Measurements from ENCODE around the gene TLL2. TPM values are rescaled to one million over a fixed set of nuclear protein-coding genes. Genes with fewer than 3 reads are reported as not detected.

TLL2 gene
- total RNA-seq, 3 donors from 2014 or later: not detected

DNA sequence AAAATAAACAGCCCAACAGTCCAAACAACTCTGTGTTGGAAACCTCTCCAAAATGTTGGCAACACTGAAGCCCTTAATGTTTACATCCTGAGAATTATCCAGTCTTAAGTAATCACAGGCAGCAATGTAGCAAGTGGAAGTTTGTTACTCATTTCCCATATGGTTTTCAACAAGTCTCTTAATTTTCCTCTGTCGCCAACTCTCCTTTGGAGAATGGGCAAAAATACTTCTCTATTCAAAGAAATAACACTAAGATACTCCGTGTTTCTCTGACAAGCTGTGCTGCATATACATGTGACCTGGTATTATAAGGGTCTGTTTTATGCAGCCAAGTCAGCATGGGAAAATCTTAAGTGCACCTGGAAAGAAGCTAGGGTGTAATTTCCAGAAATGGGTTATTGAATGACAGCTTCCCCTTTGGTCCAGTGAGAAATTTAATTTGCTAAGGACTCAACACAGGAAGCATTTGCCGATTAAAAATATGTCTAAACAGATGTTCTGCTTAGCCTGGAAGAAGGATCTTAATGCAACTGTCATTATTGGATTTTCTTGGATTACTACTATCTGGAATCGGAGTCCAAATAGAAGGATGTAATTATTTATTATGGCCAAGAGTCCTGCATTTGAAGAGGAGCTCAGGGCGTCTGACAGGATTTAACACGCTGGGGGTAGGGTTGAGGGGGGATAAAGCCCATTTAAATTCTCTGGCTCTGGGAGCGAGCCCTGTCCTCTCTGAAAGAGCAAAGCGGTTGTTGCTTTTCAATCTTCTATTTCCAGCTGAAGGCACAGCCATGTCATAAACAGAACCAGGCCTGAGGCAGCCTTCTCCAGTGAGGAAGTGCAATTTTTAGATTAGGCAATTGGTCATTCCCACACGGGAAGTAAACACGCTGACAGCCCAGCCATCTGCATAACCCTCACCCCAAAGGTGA is 73.1 kb downstream of the TLL2 start:
- DNase-seq (no peak), ATAC-seq (no peak)
- H3K9me3 Mint-ChIP-seq: no peaks in the 10 kb centered on the region
- no peaks in the 10 kb centered on the region for H3K4me1 Mint-ChIP-seq (ENCODE audit: low read depth)
- peaks cover 19% of the 10 kb centered on the region for H3K27me3 Mint-ChIP-seq (ENCODE audit: low read depth)
- H3K36me3 Mint-ChIP-seq (ENCODE audit: insufficient read depth): no peaks in the 10 kb centered on the region
- no peak overlapping the region for H3K4me3 Mint-ChIP-seq

DNA sequence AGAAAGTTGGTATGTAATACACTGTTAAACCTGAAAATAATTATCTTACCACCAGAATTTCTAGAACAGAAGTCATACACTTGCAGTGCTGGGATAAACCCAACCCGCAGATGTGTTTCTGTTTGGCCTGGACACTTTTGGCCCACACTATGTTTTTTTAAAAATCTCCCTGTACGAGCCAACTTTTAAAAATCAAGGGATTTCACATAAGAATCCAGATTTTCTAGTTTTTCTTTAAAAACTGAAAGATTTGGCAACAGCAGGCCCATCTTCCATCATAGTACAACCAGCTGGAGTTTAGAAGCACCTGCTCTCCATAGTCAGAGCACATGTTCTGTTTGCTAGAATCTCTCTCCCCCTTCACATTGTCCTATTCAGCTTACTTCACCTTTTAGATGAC is 74.0 kb downstream of the TLL2 start:
- Mint-ChIP-seq H3K27me3 (ENCODE audit: low read depth) (peaks cover 13% of the 10 kb centered on the region), H3K36me3 (ENCODE audit: insufficient read depth) (no peaks in the 10 kb centered on the region), H3K9me3 (no peaks in the 10 kb centered on the region), H3K4me1 (ENCODE audit: low read depth) (no peaks in the 10 kb centered on the region), H3K4me3 (no peak overlapping the region)
- no peak for DNase-seq
- no peak for ATAC-seq

DNA sequence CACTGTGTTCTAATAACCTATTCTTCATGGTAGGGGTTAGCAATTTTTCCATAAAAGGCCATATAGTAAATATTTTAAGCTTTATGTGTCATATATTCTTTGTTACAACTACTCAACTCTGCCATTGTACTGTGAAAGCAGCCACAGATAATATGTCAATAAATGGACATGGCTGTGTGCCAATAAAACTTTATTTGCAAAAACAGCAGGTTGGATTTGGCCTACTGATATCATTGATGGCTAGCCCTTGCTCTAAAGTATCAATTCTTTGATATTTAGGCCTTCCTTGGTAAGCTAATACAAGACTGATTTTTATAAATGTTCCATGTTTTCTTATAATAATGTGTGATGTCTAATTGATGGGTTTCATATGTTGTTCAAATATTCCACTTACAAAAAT is 77.7 kb downstream of the TLL2 start:
- no peak overlapping the region for H3K4me3 Mint-ChIP-seq
- no peaks in the 10 kb centered on the region for H3K4me1 Mint-ChIP-seq (ENCODE audit: low read depth)
- DNase-seq: no peak
- H3K9me3 Mint-ChIP-seq: no peaks in the 10 kb centered on the region
- peaks cover 27% of the 10 kb centered on the region for H3K27me3 Mint-ChIP-seq (ENCODE audit: low read depth)
- no peak for ATAC-seq
- H3K36me3 Mint-ChIP-seq (ENCODE audit: insufficient read depth): no peaks in the 10 kb centered on the region

DNA sequence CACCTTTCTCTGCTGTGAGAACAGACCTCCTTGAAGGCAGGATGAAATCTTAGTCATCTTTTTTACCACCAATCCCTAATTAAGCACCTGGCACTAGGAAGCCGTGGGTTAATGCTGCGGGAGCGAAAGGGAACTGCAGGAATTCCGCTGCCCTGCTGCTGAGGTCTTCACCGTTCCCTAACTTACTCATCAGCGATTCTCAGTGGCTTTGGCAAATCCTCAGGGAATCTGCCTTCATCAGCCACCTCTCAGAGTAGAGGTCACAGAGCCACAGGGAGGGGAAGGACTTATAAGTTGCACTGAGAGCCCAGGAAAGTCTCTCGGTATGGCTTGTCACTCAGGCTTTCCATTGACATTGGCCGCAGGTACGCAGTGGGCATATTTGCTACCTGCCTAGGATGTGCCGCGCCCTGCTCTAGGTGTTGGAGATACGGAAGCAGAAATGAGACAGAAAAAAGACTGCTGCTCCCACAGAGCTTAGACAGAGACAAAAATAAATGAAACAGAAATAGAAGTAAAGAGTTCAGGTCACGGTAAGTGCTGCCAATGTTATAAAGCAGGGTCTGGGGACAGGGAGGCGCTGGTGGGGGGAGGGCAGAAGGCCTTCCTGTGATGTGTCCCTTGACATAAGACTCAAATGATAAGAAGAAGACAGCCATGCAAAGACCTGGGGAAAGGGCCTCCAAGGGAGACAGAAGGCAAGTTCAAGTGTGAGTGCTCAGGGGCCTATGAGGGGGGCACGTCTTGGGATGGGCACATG is 82.3 kb downstream of the TLL2 start:
- no peak for DNase-seq
- Mint-ChIP-seq H3K36me3 (ENCODE audit: insufficient read depth) (no peaks in the 10 kb centered on the region), H3K4me3 (no peak overlapping the region), H3K27me3 (ENCODE audit: low read depth) (peaks cover 31% of the 10 kb centered on the region), H3K9me3 (no peaks in the 10 kb centered on the region), H3K4me1 (ENCODE audit: low read depth) (no peaks in the 10 kb centered on the region)
- no peak for ATAC-seq

DNA sequence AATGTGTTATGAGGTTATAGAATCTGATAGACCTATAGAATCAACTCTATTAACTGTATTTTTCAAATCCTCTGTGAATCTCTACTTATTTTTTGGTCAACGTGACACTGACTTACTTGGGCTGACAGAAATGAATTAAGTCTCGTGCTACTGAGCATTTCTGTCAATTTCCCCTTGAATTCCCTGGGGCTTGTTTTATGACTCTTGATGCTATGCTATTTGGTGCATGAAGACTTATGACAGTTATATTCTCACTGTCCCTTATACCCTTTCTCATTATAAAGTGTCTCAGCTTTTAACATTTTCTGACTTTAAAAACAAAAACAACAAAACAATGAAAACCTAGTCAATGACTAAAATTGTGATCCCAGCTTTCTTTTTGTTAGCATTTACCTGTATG is 86.4 kb downstream of the TLL2 start:
- Mint-ChIP-seq H3K27me3 (ENCODE audit: low read depth) (peaks cover 26% of the 10 kb centered on the region), H3K9me3 (no peaks in the 10 kb centered on the region), H3K4me1 (ENCODE audit: low read depth) (no peaks in the 10 kb centered on the region), H3K36me3 (ENCODE audit: insufficient read depth) (no peaks in the 10 kb centered on the region), H3K4me3 (no peak overlapping the region)
- DNase-seq (no peak), ATAC-seq (no peak)

- H3K4me3 Mint-ChIP-seq: no peak overlapping the region
- H3K4me1 Mint-ChIP-seq (ENCODE audit: low read depth): no peaks in the 10 kb centered on the region
- ATAC-seq (no peak), DNase-seq (no peak)
- H3K27me3 Mint-ChIP-seq (ENCODE audit: low read depth): peaks cover 9% of the 10 kb centered on the region
- H3K36me3 Mint-ChIP-seq (ENCODE audit: insufficient read depth): no peaks in the 10 kb centered on the region
- no peaks in the 10 kb centered on the region for H3K9me3 Mint-ChIP-seq
Measured at GRCh38 chr10:96422525-96422924, 91.2 kb downstream of the TLL2 start.

- peaks cover 9% of the 10 kb centered on the region for H3K27me3 Mint-ChIP-seq (ENCODE audit: low read depth)
- H3K4me3 Mint-ChIP-seq: no peak overlapping the region
- no peak for ATAC-seq
- no peaks in the 10 kb centered on the region for H3K9me3 Mint-ChIP-seq
- no peak for DNase-seq
- no peaks in the 10 kb centered on the region for H3K4me1 Mint-ChIP-seq (ENCODE audit: low read depth)
- no peaks in the 10 kb centered on the region for H3K36me3 Mint-ChIP-seq (ENCODE audit: insufficient read depth)
Measured at GRCh38 chr10:96421995-96422394, 91.7 kb downstream of the TLL2 start.

DNA sequence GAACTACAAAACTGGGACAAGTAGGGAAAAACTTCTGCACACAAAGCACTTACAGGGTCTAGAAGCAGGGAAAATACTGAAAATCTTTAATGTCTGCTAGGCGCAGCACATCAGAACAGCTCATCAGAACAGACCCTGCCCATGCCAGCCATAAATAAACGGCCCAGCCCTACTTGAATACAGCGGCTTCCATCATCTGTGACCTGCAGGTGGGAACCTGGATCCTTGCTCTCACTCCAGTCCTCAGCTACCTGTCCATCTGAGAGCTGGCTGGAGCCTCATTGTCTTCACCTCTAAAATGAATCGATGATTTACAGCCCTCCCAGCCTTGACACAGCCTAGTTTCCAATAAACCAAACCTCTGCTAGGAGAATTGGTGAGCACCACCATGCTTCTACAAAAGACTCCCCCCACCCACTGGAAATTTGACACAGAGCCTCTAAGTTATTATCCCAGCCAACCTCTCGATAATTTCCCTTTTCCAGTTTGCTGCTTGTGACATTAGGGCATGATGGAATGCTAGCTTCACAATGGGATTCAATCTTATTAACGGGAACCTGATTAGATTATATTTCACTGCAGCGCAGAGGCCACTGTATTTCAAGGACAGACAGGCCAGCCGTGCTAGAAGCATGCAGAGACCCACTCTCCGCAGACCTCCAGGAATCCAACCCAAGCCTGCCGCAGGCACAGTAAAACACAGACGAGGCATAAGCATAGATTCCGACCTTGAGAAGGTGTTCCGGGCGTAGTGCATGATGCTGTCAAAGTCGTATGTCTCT is 93.3 kb downstream of the TLL2 start:
- Mint-ChIP-seq H3K36me3 (ENCODE audit: insufficient read depth) (no peaks in the 10 kb centered on the region), H3K4me3 (no peak overlapping the region), H3K27me3 (ENCODE audit: low read depth) (peaks cover 7% of the 10 kb centered on the region), H3K4me1 (ENCODE audit: low read depth) (no peaks in the 10 kb centered on the region), H3K9me3 (no peaks in the 10 kb centered on the region)
- DNase-seq (no peak), ATAC-seq (no peak)

GRCh38 chr10:96419351-96419750 is 94.4 kb downstream of the TLL2 start:
- H3K9me3 Mint-ChIP-seq: no peaks in the 10 kb centered on the region
- H3K4me3 Mint-ChIP-seq: no peak overlapping the region
- no peak for DNase-seq
- no peaks in the 10 kb centered on the region for H3K4me1 Mint-ChIP-seq (ENCODE audit: low read depth)
- peaks cover 7% of the 10 kb centered on the region for H3K27me3 Mint-ChIP-seq (ENCODE audit: low read depth)
- no peak for ATAC-seq
- H3K36me3 Mint-ChIP-seq (ENCODE audit: insufficient read depth): no peaks in the 10 kb centered on the region

DNA sequence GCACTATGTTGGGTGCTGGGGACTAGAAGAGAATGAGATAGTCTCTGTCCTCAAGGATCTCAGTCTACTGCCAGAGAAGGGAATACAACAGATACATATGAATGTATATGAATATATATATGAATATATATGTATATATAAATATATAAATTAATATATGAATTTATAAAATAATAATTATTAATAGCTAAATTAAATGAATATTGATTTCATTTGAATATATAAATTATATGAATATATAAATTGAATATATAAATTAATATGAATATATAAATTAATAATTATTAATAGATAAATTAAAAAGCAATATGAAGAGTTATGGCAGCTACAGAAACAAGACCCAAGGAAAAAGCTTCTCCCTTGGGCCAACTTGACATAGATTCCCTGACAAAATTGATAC is 95.1 kb downstream of the TLL2 start:
- DNase-seq: no peak
- Mint-ChIP-seq H3K4me1 (ENCODE audit: low read depth) (no peaks in the 10 kb centered on the region), H3K27me3 (ENCODE audit: low read depth) (peaks cover 4% of the 10 kb centered on the region), H3K36me3 (ENCODE audit: insufficient read depth) (no peaks in the 10 kb centered on the region), H3K4me3 (no peak overlapping the region), H3K9me3 (no peaks in the 10 kb centered on the region)
- no peak for ATAC-seq

- ATAC-seq (no peak), DNase-seq (no peak)
- no peaks in the 10 kb centered on the region for H3K9me3 Mint-ChIP-seq
- H3K4me1 Mint-ChIP-seq (ENCODE audit: low read depth): no peaks in the 10 kb centered on the region
- H3K36me3 Mint-ChIP-seq (ENCODE audit: insufficient read depth): no peaks in the 10 kb centered on the region
- no peak overlapping the region for H3K4me3 Mint-ChIP-seq
- peaks cover 8% of the 10 kb centered on the region for H3K27me3 Mint-ChIP-seq (ENCODE audit: low read depth)
Measured at GRCh38 chr10:96417441-96417840, 96.3 kb downstream of the TLL2 start.

GRCh38 chr10:96416643-96417042 is 97.1 kb downstream of the TLL2 start:
- DNase-seq: no peak

GRCh38 chr10:96415891-96416554 is 97.7 kb downstream of the TLL2 start:
- Mint-ChIP-seq H3K9me3 (no peaks in the 10 kb centered on the region), H3K36me3 (ENCODE audit: insufficient read depth) (no peaks in the 10 kb centered on the region), H3K27me3 (ENCODE audit: low read depth) (peaks cover 17% of the 10 kb centered on the region), H3K4me3 (no peak overlapping the region), H3K4me1 (ENCODE audit: low read depth) (no peaks in the 10 kb centered on the region)
- DNase-seq (no peak), ATAC-seq (no peak)

More at GRCh38 chr10:96416643-96417042, 97.1 kb downstream of the TLL2 start:
- H3K4me3 Mint-ChIP-seq: no peak overlapping the region
- H3K4me1 Mint-ChIP-seq (ENCODE audit: low read depth): no peaks in the 10 kb centered on the region
- ATAC-seq: no peak
- no peaks in the 10 kb centered on the region for H3K9me3 Mint-ChIP-seq
- H3K27me3 Mint-ChIP-seq (ENCODE audit: low read depth): peaks cover 13% of the 10 kb centered on the region
- H3K36me3 Mint-ChIP-seq (ENCODE audit: insufficient read depth): no peaks in the 10 kb centered on the region

Data from activated T-cell treated with anti-CD3 and anti-CD28 coated beads, Interleukin-2, amount 50 U/mL, for 4 hours (primary cell).